Adipocyte (in vitro differentiated cells): ENCODE measurements around the gene ZSWIM6.

Experiments
- DNase-seq: peaks from one replicate; pipeline ENCODE4 v3.0.0-alpha.2; 2015; ENCODE audit warnings: low read depth
- H3K27me3 ChIP-seq: replicated peaks from 2 replicates; pipeline ENCODE4 v1.7.0; 2013; ENCODE audit warnings: mild to moderate bottlenecking, low read length, moderate library complexity; ENCODE audit not compliant: control insufficient read depth, insufficient read depth
- H3K36me3 ChIP-seq: 2 replicates; pipeline ENCODE4 v1.7.0; 2013; ENCODE audit warnings: low read length, mild to moderate bottlenecking, moderate library complexity; ENCODE audit not compliant: control insufficient read depth, insufficient read depth, severe bottlenecking
- H3K4me1 ChIP-seq: 2 replicates; pipeline ENCODE4 v1.7.0; 2013; ENCODE audit warnings: mild to moderate bottlenecking, low read length, moderate library complexity; ENCODE audit not compliant: control insufficient read depth, insufficient read depth
- H3K4me3 ChIP-seq: 2 replicates; pipeline ENCODE4 v1.7.0; 2013; ENCODE audit warnings: mild to moderate bottlenecking, low read length, moderate library complexity
- H3K9ac ChIP-seq: 2 replicates; pipeline ENCODE4 v1.7.0; 2013; ENCODE audit warnings: mild to moderate bottlenecking, low read length, moderate library complexity
- H3K9me3 ChIP-seq: 2 replicates; pipeline ENCODE4 v1.7.0; 2013; ENCODE audit warnings: mild to moderate bottlenecking, low read length, moderate library complexity; ENCODE audit not compliant: control insufficient read depth

ZSWIM6 gene

DNA sequence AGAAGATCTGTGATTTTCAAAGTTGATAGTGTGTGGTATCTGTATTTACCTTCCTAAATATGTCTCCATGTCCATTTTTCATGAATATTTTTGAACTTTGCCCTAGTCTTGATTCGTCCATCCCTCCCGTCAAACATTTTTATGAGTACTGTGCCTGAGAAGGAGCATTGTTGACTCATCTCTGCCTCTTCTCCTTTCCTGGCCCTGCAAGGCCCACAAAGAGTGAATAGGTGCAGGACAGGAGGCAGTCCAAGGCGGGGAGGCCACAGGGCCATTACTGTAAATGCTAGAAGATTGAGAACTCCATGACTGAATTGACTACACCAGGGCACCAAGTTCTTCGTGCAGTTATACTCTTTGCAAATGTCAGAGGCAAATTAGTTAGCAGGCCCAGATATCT lies 200.9 kb downstream of the ZSWIM6 start:
- Histone ChIP-seq H3K9ac (no peak overlapping the region), H3K4me1 (peaks cover 3% of the 10 kb centered on the region), H3K9me3 (peaks cover 5% of the 10 kb centered on the region), H3K36me3 (peaks cover 65% of the 10 kb centered on the region), H3K4me3 (no peak overlapping the region), H3K27me3 (no peaks in the 10 kb centered on the region)
- no peak for DNase-seq

GRCh38 chr5:61534481-61535267 lies 202.6 kb downstream of the ZSWIM6 start:
- H3K36me3 ChIP-seq = peaks cover 70% of the 10 kb centered on the region
- H3K9me3 ChIP-seq = peaks cover 5% of the 10 kb centered on the region
- peaks cover 3% of the 10 kb centered on the region for H3K4me1 ChIP-seq
- H3K27me3 ChIP-seq = no peaks in the 10 kb centered on the region
- no peak for DNase-seq
- no peak overlapping the region for H3K4me3 ChIP-seq
- no peak overlapping the region for H3K9ac ChIP-seq

GRCh38 chr5:61535828-61536227 lies 203.8 kb downstream of the ZSWIM6 start:
- Histone ChIP-seq H3K36me3 (peaks cover 72% of the 10 kb centered on the region), H3K9ac (no peak overlapping the region), H3K4me3 (no peak overlapping the region), H3K27me3 (no peaks in the 10 kb centered on the region), H3K4me1 (peaks cover 3% of the 10 kb centered on the region), H3K9me3 (peaks cover 5% of the 10 kb centered on the region)
- DNase-seq = no peak

DNA sequence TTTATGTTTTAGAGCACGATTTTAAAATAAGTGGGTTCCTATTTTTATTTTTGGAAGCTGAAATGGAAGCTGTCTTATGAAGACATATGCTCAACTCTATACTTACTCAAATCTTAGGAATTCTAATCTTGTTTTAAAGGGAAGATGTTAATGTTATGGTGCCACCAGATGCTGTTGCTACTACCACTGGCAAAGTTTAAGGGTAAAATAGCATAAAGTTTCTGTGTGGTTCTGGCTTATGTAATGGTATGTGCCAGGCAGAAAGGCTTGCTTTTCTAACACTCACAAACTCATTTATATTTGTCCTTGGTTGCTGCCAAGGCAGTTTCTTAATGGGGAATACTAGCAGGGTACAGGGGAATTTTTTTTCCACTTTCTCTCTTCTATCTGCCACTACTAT lies 204.9 kb downstream of the ZSWIM6 start:
- peaks cover 3% of the 10 kb centered on the region for H3K4me1 ChIP-seq
- H3K9me3 ChIP-seq = peaks cover 5% of the 10 kb centered on the region
- no peak overlapping the region for H3K9ac ChIP-seq
- peaks cover 74% of the 10 kb centered on the region for H3K36me3 ChIP-seq
- no peak overlapping the region for H3K4me3 ChIP-seq
- no peaks in the 10 kb centered on the region for H3K27me3 ChIP-seq
- no peak for DNase-seq

- Histone ChIP-seq H3K9ac (no peak overlapping the region), H3K4me1 (peaks cover 3% of the 10 kb centered on the region), H3K27me3 (no peaks in the 10 kb centered on the region), H3K9me3 (peaks cover 6% of the 10 kb centered on the region), H3K36me3 (peaks cover 81% of the 10 kb centered on the region), H3K4me3 (no peak overlapping the region)
- DNase-seq = no peak
Observed at GRCh38 chr5:61538722-61539501, 206.9 kb downstream of the ZSWIM6 start.

GRCh38 chr5:61549530-61549929 lies 217.5 kb downstream of the ZSWIM6 start:
- Histone ChIP-seq H3K9me3 (no peaks in the 10 kb centered on the region), H3K4me1 (no peaks in the 10 kb centered on the region), H3K36me3 (peaks cover 17% of the 10 kb centered on the region), H3K4me3 (no peak overlapping the region), H3K9ac (no peak overlapping the region), H3K27me3 (no peaks in the 10 kb centered on the region)
- no peak for DNase-seq

GRCh38 chr5:61551637-61552313 lies 219.7 kb downstream of the ZSWIM6 start:
- Histone ChIP-seq H3K4me3 (no peak overlapping the region), H3K36me3 (peaks cover 3% of the 10 kb centered on the region), H3K4me1 (no peaks in the 10 kb centered on the region), H3K9ac (no peak overlapping the region), H3K9me3 (no peaks in the 10 kb centered on the region), H3K27me3 (no peaks in the 10 kb centered on the region)
- no peak for DNase-seq

DNA sequence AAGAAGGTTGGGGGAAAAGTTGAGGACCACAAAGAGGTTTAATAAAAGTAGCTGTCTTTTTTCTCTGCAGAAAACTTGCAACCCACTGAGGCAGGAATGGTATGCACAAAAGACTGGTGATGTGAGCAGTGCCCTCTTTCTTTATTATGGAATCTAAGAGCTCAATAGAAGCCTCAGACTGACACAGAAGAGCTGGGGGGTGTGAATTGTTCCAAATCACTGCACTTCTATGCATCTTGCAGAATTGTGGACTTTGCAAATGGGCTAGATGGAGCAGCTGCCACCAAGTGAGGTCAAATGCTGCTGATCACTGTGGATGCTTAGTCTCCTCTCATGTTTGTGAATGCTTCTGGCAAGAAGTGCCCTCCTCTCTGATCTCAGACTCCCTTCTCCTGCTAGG lies 227.1 kb downstream of the ZSWIM6 start:
- no peaks in the 10 kb centered on the region for H3K27me3 ChIP-seq
- H3K4me3 ChIP-seq = no peak overlapping the region
- no peaks in the 10 kb centered on the region for H3K36me3 ChIP-seq
- no peak overlapping the region for H3K9ac ChIP-seq
- no peaks in the 10 kb centered on the region for H3K9me3 ChIP-seq
- no peak for DNase-seq
- H3K4me1 ChIP-seq = no peaks in the 10 kb centered on the region

- Histone ChIP-seq H3K9ac (no peak overlapping the region), H3K27me3 (no peaks in the 10 kb centered on the region), H3K9me3 (no peaks in the 10 kb centered on the region), H3K36me3 (no peaks in the 10 kb centered on the region), H3K4me1 (no peaks in the 10 kb centered on the region), H3K4me3 (no peak overlapping the region)
- DNase-seq = no peak
Observed at GRCh38 chr5:61559722-61560121, 227.7 kb downstream of the ZSWIM6 start.

- no peak overlapping the region for H3K4me3 ChIP-seq
- no peaks in the 10 kb centered on the region for H3K36me3 ChIP-seq
- DNase-seq = no peak
- no peaks in the 10 kb centered on the region for H3K4me1 ChIP-seq
- no peak overlapping the region for H3K9ac ChIP-seq
- no peaks in the 10 kb centered on the region for H3K9me3 ChIP-seq
- H3K27me3 ChIP-seq = no peaks in the 10 kb centered on the region
Observed at GRCh38 chr5:61563401-61563800, 231.3 kb downstream of the ZSWIM6 start.

- DNase-seq = no peak
- no peaks in the 10 kb centered on the region for H3K27me3 ChIP-seq
- H3K9me3 ChIP-seq = no peaks in the 10 kb centered on the region
- no peak overlapping the region for H3K9ac ChIP-seq
- no peak overlapping the region for H3K4me3 ChIP-seq
- peaks cover 7% of the 10 kb centered on the region for H3K4me1 ChIP-seq
- no peaks in the 10 kb centered on the region for H3K36me3 ChIP-seq
Observed at GRCh38 chr5:61567337-61567736, 235.3 kb downstream of the ZSWIM6 start.
